Right forelimb (tissue), 1 donor: ENCODE data around the gene FOXS1.

Experiments used
- DNase-seq: peaks from one replicate; pipeline ENCODE4 v3.0.0-alpha.2; 2018

The FOXS1 gene

DNA sequence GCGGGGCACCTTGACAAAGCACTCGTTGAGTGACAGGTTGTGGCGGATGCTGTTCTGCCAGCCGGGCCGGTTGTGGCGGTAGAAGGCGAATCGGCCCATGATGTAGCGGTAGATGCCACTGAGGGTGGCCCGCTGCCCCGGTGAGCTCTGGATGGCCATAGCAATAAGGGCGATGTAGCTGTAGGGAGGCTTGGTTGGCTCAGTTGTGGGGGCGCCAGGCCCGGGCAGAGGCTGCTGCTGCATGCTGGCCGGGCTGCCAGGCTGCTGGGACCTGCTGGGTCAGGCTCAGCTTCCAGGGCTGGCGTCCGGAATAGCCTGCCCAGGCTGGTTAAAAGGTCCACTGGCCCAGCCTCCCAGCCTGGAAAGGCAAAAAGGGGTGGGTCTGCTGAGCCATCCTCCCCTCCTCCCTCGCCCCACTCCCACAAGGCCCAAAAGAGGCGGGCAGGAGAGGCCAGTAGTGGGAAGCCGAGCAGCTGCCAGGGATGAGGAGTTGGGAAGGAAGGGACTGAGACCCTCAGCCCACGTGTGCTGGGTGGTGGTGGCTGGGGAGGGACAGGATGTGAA is at the start of gene FOXS1:
Gene FOXS1 (minus strand): TSS at position 305 of the 564 bp plus-strand sequence. CDS start 62 bp downstream, at position 243.
- peak; percentile 69 for DNase-seq

DNA sequence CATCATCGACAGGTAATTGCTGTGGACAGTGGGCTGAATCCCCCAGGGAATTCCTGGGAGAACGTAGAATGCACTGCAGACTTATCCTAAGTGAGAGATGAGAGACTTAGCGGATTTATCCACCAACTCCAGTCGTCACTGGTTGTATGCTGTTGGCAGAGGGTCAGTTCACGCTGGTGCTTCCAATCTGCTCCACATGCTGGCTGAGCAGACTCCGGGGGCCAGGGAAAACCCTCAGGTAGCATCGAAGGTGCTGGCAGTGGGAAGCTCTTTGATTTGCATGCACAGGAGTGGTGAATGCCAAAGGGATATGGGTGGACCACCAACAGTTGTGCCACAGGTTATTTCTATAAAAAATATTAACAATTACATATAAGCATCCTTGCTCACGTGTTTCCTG is 45.2 kb upstream of the FOXS1 start:
- no peak for DNase-seq

DNA sequence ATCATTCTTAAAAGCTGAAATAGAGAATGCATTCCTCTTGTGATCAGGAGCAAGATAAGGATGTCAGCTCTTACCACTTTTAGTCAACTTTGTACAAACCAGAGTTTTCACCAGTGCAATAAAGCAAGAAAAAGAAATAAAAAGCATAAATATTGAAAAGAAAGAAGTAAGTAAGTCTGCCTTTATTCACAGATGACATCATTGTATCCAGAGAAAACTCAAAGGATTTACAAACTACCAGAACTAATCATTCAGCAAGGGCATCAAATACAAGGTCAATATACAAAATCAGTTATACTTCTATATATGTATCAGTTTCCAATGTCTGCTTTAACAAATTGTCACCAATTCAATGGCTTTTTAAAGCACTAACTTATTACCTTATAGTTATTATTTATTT is 38.4 kb upstream of the FOXS1 start:
- DNase-seq: no peak

DNA sequence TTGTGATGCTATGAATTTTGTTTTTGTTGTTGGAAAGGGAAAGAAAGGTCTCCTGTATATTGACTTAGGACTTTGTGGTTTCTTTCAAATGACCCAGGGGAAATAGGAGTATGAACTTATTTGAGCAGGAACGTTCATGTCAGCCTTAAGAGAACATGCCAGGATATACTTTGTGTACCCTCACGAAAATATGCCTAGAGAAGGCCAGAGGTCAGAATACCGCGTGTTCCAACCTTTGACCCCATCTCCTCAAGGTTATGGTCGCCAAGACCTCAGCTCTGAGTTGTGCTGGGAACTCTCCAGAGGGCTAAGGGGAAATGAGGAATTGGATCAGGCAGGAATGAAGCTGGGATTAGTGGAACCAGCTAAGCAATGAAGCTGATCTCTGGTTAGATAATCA is 36.5 kb upstream of the FOXS1 start:
- no peak for DNase-seq

DNA sequence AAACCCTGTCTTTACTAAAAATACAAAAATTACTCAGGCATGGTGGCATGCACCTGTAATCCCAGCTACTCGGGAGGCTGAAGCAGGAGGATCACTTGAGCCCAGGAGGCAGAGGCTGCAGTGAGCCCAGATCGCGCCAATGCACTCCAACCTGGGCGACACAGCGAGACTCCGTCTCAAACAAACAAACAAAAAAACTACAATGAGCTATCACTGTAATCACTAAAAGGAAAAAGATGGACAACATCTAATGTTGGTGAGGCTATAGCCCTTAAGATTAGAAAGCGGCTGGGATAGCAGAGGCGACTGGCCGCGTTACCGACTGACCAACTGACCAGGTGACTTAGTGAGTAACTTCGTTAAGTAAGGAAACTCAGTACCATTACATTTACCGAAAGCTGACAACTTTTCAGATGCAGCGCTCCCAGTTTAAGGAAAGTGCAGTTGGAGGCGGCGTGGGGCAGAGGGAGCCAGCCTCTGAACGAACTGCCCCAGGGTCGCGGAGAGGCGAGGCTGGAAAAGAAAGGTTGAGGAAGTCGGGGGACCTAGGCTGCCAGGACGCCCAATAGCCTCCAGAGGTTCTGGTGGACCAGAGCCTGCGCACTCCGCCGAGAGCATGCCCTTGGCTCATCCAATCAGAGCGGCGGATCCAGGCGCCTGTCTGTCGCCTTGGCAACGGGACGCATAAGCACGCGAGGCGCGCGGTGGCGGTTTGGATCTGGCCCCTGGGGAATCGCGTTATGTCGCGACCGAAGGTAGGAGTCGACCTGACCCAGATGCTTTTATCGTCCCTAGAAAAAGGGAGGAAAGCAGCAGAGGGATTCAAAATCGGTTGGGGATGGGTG is 34.0 kb upstream of the FOXS1 start:
- peak; percentile 91 for DNase-seq

DNA sequence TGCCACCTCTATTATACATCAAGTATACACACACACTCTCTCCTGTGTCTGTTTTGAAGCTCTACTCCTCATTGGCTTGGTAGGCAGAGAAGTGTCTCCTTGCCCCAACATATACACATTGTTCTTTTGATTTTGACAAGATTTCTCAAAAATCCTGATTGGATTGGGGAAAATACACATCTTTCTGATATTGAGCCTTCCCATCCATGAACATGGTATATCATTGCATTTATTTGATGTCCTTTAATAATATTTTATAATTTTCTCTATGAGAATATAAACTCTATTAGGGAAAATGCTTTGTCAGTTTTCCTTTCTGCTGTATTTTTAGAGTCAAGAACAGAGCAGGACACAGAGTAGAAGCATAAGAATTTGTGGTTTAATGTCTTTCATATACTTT is 32.3 kb upstream of the FOXS1 start:
- no peak for DNase-seq

DNA sequence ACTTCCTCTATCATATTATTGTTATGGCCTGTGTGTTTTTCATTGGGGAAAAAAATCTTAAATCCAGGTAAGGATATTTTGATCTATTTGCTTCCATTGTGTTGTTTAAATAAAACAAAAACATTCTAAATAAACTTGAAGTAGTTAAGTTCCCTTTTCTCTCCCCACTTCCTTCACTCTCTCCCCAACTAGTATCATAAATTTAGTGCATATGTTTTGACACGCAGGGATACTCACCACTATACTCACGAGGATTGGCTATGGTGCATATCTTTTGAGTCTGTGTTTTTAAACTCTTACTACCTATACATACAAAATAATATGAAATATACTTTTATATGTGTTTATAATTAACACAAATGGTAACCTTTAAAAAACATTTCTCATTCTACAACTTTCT is 30.3 kb upstream of the FOXS1 start:
- DNase-seq: no peak

DNA sequence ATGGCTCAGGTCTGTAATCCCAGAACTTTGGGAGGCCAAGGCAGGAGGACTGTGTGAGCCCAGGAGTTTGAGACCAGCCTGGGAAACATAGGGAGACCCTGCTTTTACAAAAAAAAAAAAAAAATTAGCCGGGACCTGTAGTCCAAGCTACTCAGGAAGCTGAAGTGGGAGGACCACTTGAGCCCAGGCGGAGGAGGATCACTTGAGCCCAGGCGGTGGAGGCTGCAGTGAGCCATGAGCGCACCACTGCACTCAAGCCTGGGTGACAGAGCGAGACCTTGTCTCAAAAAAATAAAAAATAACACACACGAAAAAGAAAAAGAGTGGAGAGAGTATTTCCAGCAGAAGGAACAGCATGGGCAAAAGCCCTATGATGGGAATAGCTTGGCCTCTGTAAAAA is 27.0 kb upstream of the FOXS1 start:
- DNase-seq: no peak

DNA sequence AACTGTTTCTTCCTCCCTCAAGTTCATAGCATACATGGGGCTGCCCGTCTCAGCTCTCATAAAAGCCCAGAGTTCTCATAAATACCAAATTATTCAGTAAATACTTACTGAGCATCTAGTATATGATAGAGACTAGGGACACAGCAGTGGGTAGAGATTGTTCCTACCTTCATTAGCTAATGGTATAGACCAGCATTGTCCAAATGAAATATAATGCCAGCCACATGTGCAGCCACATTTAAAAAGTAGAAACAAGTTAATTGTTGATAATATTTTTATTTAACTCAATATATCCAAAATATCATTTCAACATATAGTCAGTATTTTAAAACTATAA is 26.2 kb upstream of the FOXS1 start:
- no peak for DNase-seq

DNA sequence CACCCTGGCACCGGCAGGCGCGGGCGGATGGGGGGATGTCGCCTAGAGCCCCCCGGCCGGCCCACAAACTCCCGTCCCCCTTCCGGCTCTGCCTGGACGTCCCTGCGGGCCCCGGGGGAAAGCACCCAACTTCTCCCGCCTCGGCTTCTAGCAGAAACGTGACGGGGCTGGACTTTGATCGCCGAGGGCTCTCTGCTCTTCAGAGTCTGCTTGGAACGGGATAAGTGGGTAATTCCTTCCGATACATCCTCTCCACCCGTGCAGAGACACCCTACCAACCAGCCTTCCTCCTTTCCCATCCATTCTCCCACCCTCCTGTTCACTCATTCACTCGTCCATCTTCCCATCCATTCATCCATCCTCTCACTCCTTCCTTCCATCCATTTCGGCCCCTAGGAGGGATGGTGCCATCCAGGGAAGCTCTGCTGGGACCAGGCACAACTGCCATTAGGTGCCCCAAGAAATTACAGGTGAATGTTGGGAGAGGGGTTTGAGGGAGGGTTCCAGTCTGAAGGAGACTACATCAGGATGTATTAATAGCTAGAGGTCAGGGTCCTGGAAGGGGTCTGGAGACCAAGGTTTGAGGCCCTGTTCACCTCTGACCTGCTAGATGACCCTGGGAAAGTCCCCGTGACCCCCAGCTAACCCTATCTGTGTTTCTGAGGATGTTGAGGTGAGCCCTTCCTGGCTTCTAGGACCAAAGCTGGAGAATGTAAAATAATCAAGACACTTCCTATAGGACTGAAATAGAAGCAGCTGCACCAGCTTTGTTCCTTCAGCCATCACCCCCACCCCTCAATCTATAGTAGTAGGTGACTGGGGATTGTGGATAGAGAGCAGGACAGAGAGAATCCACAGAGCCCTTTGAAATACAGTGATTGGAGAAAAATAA is 25.6 kb upstream of the FOXS1 start:
- DNase-seq: no peak

DNA sequence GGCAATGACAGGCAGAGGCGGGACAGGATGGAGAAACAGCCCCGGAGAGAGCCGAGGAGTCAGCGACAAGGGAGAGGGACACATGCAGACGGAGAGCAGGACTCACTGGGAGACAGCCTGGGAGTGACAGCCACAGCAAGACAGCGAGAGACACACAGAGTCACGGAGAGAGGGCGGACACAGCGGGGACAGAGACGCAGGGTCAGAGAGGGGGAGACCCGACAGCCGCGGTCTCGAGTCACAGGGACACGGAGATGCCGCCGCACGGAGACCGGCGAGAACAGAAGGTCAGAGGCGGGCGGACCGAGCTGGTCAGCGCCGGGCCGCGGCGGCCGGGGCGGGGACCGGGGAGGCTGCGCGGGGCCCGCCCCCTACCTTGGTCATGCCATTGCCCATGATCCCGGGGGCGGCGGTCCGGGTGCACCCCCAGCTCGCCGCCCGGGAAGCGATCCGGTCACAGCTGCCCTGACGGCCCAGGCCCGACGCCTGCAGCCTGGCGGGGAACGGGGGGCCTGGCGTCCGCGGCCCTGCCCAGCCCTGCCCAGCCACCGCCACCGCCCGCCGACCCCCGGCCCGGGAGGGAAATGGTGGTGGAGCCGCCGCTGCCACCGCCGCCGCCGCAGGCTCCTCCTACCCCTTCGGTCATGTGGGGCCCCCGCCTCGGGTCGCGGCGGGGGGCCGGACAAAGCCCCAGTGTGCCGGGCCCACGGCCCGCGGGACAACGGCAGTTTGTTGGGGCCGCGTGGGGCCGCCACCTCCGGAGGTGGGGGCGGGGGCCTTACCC is 24.7 kb upstream of the FOXS1 start, which contains the start of the genes DUSP15 and TTLL9:
Gene DUSP15 (minus strand): TSS at position 586 of the 784 bp plus-strand sequence. CDS start 190 bp downstream, at position 396.
Gene TTLL9 (plus strand): TSS at position 693 of the 784 bp plus-strand sequence. CDS start 493 bp downstream, outside the sequence.
- DNase-seq: peak; percentile 63

DNA sequence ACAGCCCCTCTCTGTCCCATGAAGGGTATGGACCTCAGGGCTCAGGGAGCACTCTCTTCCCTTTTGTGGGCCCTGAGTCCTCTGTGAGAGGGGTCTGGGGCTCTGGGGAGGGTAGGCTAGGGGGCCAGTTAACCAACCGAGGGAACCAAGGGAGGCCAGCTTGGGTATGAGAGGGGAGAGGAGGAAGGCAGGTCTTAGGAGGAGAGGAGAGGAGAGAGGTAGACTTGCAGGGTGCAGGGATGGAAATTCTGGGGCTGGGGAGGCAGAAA is 24.2 kb upstream of the FOXS1 start:
- no peak for DNase-seq

DNA sequence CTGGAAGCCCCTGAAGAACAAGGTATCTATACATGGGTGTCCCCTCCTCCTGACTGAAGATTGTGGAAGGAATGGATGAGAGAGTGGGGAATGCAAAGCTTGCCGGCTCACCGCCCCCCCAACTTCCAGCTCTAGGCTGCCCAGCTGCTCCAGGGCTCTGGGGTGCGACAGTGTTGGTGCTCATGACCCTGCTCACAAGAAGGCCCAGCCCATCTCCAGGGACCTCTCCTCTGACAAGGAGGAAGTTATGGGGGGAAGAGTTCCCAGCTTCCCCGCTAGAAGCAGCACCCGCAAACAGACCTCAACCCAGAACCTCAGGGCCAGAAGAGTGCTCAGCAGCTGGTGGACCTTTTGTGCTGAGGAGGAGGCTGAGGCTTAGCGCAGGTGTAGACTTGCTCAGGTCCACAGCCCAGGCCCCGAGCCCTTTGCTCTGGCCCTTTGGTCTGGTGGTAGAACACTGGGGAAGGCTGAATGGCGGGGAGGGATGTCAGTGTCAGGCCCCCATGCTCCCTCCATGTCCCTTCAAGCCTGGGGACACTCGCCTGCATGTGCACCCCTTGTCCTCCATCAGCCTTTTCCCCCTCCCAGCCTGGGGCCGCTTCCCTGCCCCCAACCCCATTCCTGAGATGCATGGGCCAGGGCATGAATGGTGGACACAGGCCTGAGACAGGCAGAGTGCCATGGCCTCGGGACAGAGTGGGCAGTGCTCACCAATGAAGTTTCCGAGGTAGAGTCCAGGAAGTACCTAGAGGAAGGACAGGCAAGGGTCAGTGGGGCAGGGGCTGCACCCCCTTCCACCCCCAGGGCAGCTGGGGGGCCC is 23.7 kb upstream of the FOXS1 start:
- no peak for DNase-seq

DNA sequence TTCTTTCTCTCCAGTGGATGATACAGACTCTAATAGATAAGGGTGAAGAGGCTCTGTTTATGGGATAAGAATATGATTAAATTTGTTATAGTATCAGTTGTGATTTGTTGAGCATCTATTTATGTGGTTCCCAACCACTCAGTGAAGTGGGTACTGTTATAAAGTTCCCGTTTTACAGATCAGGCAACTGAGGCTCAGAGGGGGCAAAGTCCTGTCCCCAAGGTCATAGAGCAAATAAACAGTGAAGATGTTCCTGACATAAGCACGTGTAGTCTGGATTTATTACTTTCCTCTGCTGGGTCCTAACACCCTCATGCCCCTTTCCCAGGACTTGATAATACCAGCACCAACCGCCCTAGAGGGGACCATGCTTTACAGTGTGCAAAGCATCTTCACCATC is 20.8 kb upstream of the FOXS1 start:
- DNase-seq: no peak

DNA sequence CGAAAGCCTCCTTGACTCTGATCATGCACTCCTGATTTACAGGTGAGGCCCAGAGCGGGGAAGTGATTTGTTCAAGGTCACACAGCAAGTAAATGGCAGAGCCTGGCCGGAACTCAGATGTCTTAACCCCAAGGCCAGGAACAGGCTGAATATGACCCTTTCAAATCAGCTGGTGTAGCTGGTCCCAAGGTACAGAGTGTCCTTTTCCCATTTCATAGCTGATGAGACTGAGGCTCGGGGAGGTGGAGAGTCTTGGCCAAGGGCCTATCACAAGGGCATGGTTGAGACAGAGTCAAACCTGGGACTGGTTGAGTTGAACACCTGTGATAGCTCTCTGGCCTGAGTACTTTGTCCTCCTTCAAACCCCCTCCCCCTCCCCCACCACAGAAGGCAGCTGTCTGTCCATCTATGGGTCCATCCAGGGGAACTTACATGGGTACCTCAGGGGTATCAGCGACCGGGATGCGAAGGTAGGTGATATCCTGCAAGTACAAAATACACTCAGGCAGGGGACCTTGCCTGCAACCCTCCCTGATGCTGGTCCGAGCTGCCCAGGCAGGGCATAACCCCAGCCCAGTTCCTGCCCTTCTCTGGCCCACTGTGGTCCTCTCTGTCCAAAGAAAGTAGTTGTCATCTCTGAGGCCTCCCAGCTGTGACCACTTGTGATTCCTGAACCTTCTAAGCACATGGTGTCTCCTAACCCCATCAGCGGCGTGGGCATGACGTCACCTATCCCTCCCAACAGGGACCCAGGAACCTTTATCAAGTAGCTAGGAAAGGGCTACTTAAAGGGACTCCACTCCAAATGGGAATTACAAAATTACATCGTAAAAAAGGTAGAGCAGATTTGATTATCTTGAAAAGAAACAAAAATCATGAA is 19.4 kb upstream of the FOXS1 start:
- no peak for DNase-seq

DNA sequence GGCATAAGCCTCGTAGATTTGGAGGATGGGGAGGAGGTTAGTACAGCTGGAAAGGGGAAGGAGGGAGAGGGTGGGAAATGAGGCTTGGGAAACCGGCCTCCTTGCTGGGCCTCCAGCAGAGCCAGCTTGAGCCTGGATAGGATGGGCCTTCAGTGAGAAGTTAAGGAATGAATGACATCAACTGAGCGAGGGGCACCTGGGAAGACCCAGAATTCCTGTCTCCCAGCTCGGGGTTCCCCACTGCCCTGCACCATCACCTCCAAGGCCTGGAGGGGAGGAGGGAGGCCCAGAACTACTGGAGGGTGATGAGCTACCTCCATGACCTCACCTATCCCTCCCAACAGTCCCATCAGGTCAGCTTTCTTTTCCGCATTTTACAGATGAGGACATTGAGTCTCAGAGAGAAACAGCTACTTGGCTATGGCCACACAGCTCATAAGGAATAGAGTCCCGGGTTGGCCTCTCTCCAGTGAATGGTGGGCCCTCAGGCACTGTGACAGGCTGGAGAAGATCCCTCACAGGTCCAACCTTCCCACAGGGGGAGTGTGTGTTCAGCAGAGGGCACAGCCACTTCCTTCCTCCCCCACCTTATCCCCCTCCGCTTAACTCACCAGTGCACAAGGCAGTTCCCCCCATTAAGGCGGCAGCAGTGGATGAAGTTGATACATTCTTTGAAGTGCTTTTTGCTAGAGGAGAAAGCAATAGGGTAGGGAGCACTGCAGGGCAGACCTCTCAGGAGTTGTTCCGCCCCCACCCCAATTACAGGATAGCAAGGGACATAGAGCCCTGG is 18.1 kb upstream of the FOXS1 start:
- no peak for DNase-seq

DNA sequence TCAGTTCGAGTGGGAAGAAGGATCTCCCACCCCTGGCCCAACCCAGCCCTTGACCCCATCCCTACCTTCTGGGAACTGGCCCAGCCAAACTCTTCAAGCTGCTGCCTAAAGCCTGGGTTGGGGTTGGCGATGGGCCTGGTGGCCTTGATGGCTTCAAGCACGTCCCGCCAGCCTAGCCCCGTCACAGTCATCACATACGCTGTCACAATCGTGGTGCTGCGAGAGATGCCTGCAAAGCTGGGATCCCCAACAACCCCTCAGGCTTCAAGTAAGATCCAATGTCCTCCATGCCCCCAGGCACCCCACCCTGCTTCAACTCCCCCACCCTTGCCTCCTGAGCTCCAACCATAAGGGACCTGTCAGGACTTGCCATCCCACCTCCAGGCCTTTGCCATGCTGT is 17.1 kb upstream of the FOXS1 start:
- DNase-seq: no peak

DNA sequence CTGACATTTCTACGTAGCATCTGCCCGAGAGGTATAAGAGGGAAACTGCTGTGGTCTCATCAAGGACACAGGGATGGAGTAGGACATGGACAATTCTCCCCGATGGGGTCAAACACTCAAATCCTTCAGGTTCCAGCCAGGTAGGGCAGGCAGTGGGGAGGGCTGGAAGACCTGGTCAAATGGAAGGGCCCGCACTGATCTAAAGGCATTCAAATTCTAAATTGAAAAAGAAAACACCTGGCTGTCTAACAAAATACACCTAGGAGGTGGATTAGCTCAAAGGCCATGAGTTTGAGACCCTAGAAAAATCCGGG is 16.7 kb upstream of the FOXS1 start:
- no peak for DNase-seq

DNA sequence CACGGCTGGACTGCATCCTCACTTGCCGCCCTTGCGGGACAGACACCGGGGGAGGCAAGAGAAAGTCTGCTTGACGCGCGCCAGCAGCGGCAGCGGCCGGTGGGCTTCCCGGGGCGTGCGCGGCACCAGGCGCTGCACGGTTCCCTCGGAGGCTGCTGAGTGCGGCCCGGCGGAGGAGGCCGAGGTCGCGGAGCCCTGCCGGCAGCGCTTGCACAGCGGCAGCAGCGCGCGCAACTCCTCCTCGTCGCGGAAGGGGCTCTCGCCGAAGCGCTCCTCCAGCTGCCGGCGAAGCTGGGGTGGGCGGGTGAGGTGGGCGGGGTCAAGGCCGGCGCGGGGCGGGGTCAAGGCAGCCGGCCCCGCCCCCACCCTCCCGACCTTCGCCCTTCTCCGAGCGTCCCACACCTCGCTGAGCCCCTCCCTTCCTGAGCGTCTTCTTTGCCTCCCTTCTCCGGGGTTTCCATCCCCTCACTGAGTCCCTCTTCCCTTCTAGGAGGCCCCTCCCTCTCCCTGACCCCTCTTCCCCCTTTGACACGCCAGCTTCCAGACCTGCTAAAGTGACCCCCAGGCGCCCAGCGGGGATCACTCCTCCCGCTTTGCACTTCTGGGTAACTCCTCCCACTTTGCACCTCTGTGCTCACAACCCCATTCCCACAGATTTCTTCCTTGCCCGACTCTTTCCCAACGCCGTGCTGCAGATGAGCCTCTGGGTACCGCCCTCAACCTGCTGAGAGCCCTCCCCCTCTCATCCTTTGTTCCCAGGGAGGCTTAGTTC is 16.2 kb upstream of the FOXS1 start:
- DNase-seq: peak; percentile 76

DNA sequence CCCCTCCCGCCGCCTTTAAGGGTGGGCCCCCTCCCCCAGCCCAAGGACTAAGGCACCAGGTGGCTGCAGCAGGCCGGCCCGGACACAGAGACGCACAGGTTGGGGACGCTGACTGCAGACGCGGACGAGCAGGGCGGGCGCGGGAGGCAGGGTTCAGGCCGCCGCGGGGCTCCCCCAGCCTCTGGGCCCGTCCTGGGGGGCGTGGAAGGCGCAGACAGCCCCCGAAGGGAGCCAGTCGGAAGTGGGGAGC is 15.7 kb upstream of the FOXS1 start:
- no peak for DNase-seq
